Lower lobe of right lung (tissue), 2 donors: ENCODE data around the gene PPP3CA. TPM values are rescaled to one million over a fixed set of nuclear protein-coding genes. Genes with fewer than 3 reads are reported as not detected.

Experiments used
- ATAC-seq, 2 donors: fragments of 200-7000 bp; cut with Tn5 transposase; one replicate each; pipeline ENCODE4 v1.9.1; 2020 to 2022; ENCODE audit warnings: mild to moderate bottlenecking in 2 of 2, moderate library complexity in 2 of 2
- DNase-seq: peaks from one replicate; pipeline ENCODE4 v3.0.0-alpha.2; 2020
- H3K27ac ChIP-seq: fragments of 200-600 bp; one replicate; pipeline ENCODE4 v1.8.0; 2022
- H3K27me3 ChIP-seq: fragments of 200-600 bp; one replicate; pipeline ENCODE4 v1.8.0; 2022; ENCODE audit warnings: low read depth
- H3K36me3 ChIP-seq: fragments of 200-600 bp; one replicate; pipeline ENCODE4 v1.8.0; 2022; ENCODE audit warnings: mild to moderate bottlenecking
- H3K4me1 ChIP-seq: fragments of 200-600 bp; one replicate; pipeline ENCODE4 v1.8.0; 2022
- H3K4me3 ChIP-seq: fragments of 200-600 bp; one replicate; pipeline ENCODE4 v1.8.0; 2022; ENCODE audit warnings: mild to moderate bottlenecking
- H3K9me3 ChIP-seq: fragments of 200-600 bp; one replicate; pipeline ENCODE4 v1.8.0; 2022
- intact Hi-C: fragments of 100-400 bp; cut with DNase I; formaldehyde crosslinking; loops from one replicate; pipeline ENCODE4 v1.11.0; 2022
- total RNA-seq: library from RNA; stranded (reverse); fragmentation: NEBNext Ultra II Directional; extraction: Animal tissue kit (Norgen Biotek cat#: 25700); gene quantifications from one replicate; pipeline ENCODE4 v1.2.1, GENCODE V29; 2021
- TF ChIP-seq, protein P1 (sequence below): fragments of 200-600 bp; IDR thresholded peaks from one replicate; pipeline ENCODE4 v1.8.0; 2022; ENCODE audit warnings: antibody characterized with exemption, mild to moderate bottlenecking
- donor health status: DM: no; HTN: yes; CAD: no; lungs with severe emphysema.

The PPP3CA gene
- total RNA-seq, 1 donor from 2014 or later: 50.2 TPM

DNA sequence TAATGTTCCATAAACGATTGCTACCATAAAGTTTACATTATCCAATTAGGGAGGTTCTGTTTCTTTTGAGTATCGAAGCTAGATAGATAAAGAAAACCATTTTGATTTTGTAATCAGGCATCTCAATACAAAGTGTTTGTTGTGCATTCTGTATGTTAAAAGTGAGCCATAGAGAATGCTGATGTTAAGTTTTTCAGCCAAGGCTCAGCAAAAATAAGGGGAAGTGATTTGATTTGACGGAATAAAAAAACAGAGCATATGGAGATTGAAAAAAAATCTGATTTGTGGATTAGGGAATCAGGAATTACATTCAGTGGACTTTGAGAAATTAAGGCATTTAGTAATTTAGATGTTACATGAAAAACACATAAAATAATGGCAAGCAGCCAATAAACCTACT is 314.8 kb downstream of the PPP3CA start:
- no peak overlapping the region for H3K27ac ChIP-seq
- ATAC-seq (no peak), DNase-seq (no peak)
- H3K36me3 ChIP-seq: peaks cover 20% of the 10 kb centered on the region
- H3K4me1 ChIP-seq: no peaks in the 10 kb centered on the region
- no peaks in the 10 kb centered on the region for H3K27me3 ChIP-seq
- no peaks in the 10 kb centered on the region for H3K9me3 ChIP-seq
- TF ChIP-seq, protein P1, sequence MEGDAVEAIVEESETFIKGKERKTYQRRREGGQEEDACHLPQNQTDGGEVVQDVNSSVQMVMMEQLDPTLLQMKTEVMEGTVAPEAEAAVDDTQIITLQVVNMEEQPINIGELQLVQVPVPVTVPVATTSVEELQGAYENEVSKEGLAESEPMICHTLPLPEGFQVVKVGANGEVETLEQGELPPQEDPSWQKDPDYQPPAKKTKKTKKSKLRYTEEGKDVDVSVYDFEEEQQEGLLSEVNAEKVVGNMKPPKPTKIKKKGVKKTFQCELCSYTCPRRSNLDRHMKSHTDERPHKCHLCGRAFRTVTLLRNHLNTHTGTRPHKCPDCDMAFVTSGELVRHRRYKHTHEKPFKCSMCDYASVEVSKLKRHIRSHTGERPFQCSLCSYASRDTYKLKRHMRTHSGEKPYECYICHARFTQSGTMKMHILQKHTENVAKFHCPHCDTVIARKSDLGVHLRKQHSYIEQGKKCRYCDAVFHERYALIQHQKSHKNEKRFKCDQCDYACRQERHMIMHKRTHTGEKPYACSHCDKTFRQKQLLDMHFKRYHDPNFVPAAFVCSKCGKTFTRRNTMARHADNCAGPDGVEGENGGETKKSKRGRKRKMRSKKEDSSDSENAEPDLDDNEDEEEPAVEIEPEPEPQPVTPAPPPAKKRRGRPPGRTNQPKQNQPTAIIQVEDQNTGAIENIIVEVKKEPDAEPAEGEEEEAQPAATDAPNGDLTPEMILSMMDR: no peak
- H3K4me3 ChIP-seq: no peak overlapping the region
- intact Hi-C loops: no loop called here

DNA sequence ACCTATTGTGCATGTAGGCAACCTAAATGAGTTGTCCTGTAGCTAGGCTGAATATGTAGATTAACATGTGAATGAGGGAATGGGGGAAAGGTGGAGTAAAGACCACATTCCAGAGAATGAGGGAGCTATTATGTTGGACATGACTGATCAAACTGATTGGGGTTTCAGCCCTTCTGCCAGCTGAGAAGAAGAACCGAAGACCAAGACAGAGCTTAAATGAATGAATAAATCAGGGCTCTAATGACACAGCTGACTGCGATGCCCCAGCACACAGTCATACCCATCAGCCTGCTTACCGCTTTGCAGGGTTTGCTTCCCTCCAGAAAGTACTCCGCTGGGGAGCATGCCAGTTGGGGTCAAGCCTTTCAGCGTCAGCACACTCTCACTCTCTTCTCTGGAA is 315.4 kb downstream of the PPP3CA start:
- intact Hi-C loops: no loop called here
- Histone ChIP-seq H3K9me3 (no peaks in the 10 kb centered on the region), H3K4me3 (no peak overlapping the region), H3K27ac (no peak overlapping the region), H3K4me1 (no peaks in the 10 kb centered on the region), H3K27me3 (no peaks in the 10 kb centered on the region), H3K36me3 (peaks cover 20% of the 10 kb centered on the region)
- ATAC-seq (no peak), DNase-seq (no peak)
- TF ChIP-seq, protein P1: no peak

DNA sequence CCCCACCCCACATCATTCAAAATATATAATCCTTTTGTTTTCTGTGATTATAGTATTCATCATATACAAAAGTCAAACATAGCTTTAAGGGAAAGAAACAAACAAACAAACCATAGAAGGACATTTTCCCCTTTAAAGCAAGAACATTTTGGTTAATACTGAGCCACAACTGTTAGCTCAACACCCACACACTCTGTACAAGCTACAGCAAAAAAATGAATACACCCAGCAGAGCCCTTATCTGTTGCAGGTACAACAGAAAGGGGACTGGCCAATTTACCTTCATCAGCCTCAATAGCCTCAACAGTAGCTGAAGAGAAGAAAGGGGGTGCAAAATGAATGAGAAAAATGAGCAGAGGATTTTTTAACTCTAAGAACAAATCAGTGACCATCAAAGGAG is 318.4 kb downstream of the PPP3CA start:
- no peak for ATAC-seq
- H3K4me3 ChIP-seq: no peak overlapping the region
- H3K27ac ChIP-seq: no peak overlapping the region
- intact Hi-C loops: no loop called here
- no peaks in the 10 kb centered on the region for H3K9me3 ChIP-seq
- TF ChIP-seq, protein P1: no peak
- DNase-seq: no peak
- H3K27me3 ChIP-seq: no peaks in the 10 kb centered on the region
- peaks cover 25% of the 10 kb centered on the region for H3K36me3 ChIP-seq
- no peaks in the 10 kb centered on the region for H3K4me1 ChIP-seq

DNA sequence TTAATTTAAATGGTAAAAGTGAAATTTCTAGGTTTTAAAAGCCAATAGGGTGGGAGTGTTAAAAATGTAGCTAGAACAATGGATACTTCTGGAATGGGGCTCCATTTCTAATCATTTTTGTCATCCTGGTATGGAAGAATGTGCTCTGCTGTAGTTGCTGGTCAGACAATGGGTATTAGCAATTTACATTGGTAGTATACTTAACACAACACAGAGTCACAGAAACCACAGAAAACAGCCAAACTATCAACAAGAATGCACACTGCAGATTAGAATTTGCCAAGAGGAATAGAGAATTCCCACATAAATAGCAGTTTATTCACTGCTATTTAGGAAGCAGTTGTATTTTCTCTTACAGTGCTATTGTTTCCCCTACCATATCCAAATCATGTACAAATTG is 319.6 kb downstream of the PPP3CA start:
- TF ChIP-seq, protein P1: no peak
- H3K27me3 ChIP-seq: no peaks in the 10 kb centered on the region
- no peak for DNase-seq
- peaks cover 30% of the 10 kb centered on the region for H3K36me3 ChIP-seq
- ATAC-seq: no peak
- no peaks in the 10 kb centered on the region for H3K4me1 ChIP-seq
- H3K4me3 ChIP-seq: no peak overlapping the region
- intact Hi-C loops: no loop called here
- no peak overlapping the region for H3K27ac ChIP-seq
- H3K9me3 ChIP-seq: no peaks in the 10 kb centered on the region

DNA sequence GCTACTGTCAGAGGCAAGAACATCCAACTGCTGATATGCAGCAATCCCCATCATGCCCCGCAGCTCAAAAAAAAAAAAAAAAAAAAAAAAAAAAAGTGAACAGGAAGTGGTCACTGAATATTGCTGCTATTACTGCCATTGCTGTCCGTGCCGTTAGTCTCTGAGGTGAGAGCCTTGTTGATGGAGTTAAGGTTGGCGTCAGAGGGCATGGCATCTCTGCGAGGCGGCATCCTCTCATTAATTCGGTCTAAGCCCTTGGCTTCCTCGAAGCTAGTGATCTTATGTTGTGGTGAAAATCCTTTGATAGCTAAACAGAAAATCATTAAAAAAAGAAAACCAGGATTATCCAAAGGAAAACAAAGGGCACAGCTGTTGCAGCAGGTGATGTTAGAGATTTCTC is 321.6 kb downstream of the PPP3CA start:
- no peak overlapping the region for H3K4me3 ChIP-seq
- TF ChIP-seq, protein P1: no peak
- ATAC-seq (no peak), DNase-seq (no peak)
- H3K36me3 ChIP-seq: peaks cover 18% of the 10 kb centered on the region
- no peaks in the 10 kb centered on the region for H3K9me3 ChIP-seq
- intact Hi-C loops: no loop called here
- no peaks in the 10 kb centered on the region for H3K27me3 ChIP-seq
- peaks cover 10% of the 10 kb centered on the region for H3K4me1 ChIP-seq
- H3K27ac ChIP-seq: no peak overlapping the region
